ENCODE results near the gene B4GALT2. TPM values are rescaled to one million over a fixed set of nuclear protein-coding genes. Genes with fewer than 3 reads are reported as not detected.

Gene B4GALT2
- total RNA-seq, 1 donor from 2014 or later, result 56.6 TPM

- H3K36me3 Mint-ChIP-seq (ENCODE audit: low read depth, unreplicated experiment), result peaks cover 16% of the 10 kb centered on the region
- Histone ChIP-seq H2AFZ (ENCODE audit: low read depth, low read length) (peak overlapping the region; percentile 94), H3K79me2 (ENCODE audit: insufficient read depth, low read length) (peaks cover 63% of the 10 kb centered on the region), H3K9ac (ENCODE audit: low read length) (peak overlapping the region; percentile 90), H3K4me1 (ENCODE audit: insufficient read depth, low read length) (peaks cover 45% of the 10 kb centered on the region), H3K4me3 (ENCODE audit: insufficient read depth, low read depth, low read length) (peak overlapping the region; percentile 80), H3K4me2 (ENCODE audit: low read length) (peak overlapping the region; percentile 97), H4K20me1 (ENCODE audit: insufficient read depth, low read length) (peaks cover 41% of the 10 kb centered on the region), H3K9me3 (ENCODE audit: insufficient read depth, low read depth, low read length) (no peaks in the 10 kb centered on the region), H3K36me3 (ENCODE audit: insufficient read depth, low read length) (peaks cover 22% of the 10 kb centered on the region), H3K27ac (ENCODE audit: low read depth, low read length) (peak overlapping the region; percentile 79), H3K27me3 (ENCODE audit: insufficient read depth, low read length) (no peaks in the 10 kb centered on the region)
- FAIRE-seq (no peak), DNase-seq (ENCODE audit: low read depth) (no peak)
- H3K9me3 Mint-ChIP-seq (ENCODE audit: unreplicated experiment), result no peaks in the 10 kb centered on the region
- H3K27ac Mint-ChIP-seq (ENCODE audit: unreplicated experiment), result peak overlapping the region; percentile 81
- H3K27me3 Mint-ChIP-seq (ENCODE audit: low read depth, unreplicated experiment), result no peaks in the 10 kb centered on the region
- no peak for TF ChIP-seq EZH2 (IDR thresholded peaks at IDR 0.05; ENCODE audit: insufficient read depth, low read length)
- no peak for TF ChIP-seq CTCF (IDR thresholded peaks at IDR 0.05; ENCODE audit: insufficient read depth, low read depth, low read length)
- H3K4me1 Mint-ChIP-seq (ENCODE audit: low read depth, unreplicated experiment), result peaks cover 34% of the 10 kb centered on the region
- H3K4me3 Mint-ChIP-seq (ENCODE audit: unreplicated experiment), result peak overlapping the region; percentile 88
Observed at GRCh38 chr1:43975249-43975961, 3.6 kb upstream of the B4GALT2 start.

- no peak for DNase-seq (ENCODE audit: low read depth)
- no peak overlapping the region for H2AFZ ChIP-seq (ENCODE audit: low read depth, low read length)
- Mint-ChIP-seq H3K9me3 (ENCODE audit: unreplicated experiment) (no peaks in the 10 kb centered on the region), H3K27ac (ENCODE audit: unreplicated experiment) (peak overlapping the region; percentile 81), H3K27me3 (ENCODE audit: low read depth, unreplicated experiment) (no peaks in the 10 kb centered on the region), H3K4me1 (ENCODE audit: low read depth, unreplicated experiment) (peaks cover 34% of the 10 kb centered on the region), H3K36me3 (ENCODE audit: low read depth, unreplicated experiment) (peaks cover 19% of the 10 kb centered on the region), H3K4me3 (ENCODE audit: unreplicated experiment) (peak overlapping the region; percentile 88)
- peaks cover 22% of the 10 kb centered on the region for H3K36me3 ChIP-seq (ENCODE audit: insufficient read depth, low read length)
- peak overlapping the region; percentile 80 for H3K4me3 ChIP-seq (ENCODE audit: insufficient read depth, low read depth, low read length)
- no peaks in the 10 kb centered on the region for H3K27me3 ChIP-seq (ENCODE audit: insufficient read depth, low read length)
- H3K9ac ChIP-seq (ENCODE audit: low read length), result peak overlapping the region; percentile 90
- TF ChIP-seq EZH2 (IDR thresholded peaks at IDR 0.05; ENCODE audit: insufficient read depth, low read length) (no peak), CTCF (IDR thresholded peaks at IDR 0.05; ENCODE audit: insufficient read depth, low read depth, low read length) (no peak)
- H3K27ac ChIP-seq (ENCODE audit: low read depth, low read length), result peak overlapping the region; percentile 79
- H3K4me1 ChIP-seq (ENCODE audit: insufficient read depth, low read length), result peaks cover 45% of the 10 kb centered on the region
- H3K4me2 ChIP-seq (ENCODE audit: low read length), result peak overlapping the region; percentile 97
- peaks cover 63% of the 10 kb centered on the region for H3K79me2 ChIP-seq (ENCODE audit: insufficient read depth, low read length)
- FAIRE-seq, result no peak
- peaks cover 45% of the 10 kb centered on the region for H4K20me1 ChIP-seq (ENCODE audit: insufficient read depth, low read length)
- no peaks in the 10 kb centered on the region for H3K9me3 ChIP-seq (ENCODE audit: insufficient read depth, low read depth, low read length)
Observed at GRCh38 chr1:43976045-43976444, 3.0 kb upstream of the B4GALT2 start.

GRCh38 chr1:43976890-43977289, 2.1 kb upstream of the B4GALT2 start:
- no peak overlapping the region for H3K27ac ChIP-seq (ENCODE audit: low read depth, low read length)
- H3K27ac Mint-ChIP-seq (ENCODE audit: unreplicated experiment), result peak overlapping the region; percentile 76

More at GRCh38 chr1:43976890-43977289, 2.1 kb upstream of the B4GALT2 start:
- no peaks in the 10 kb centered on the region for H3K9me3 ChIP-seq (ENCODE audit: insufficient read depth, low read depth, low read length)
- H3K36me3 ChIP-seq (ENCODE audit: insufficient read depth, low read length), result peaks cover 24% of the 10 kb centered on the region
- Mint-ChIP-seq H3K27me3 (ENCODE audit: low read depth, unreplicated experiment) (no peaks in the 10 kb centered on the region), H3K4me1 (ENCODE audit: low read depth, unreplicated experiment) (peaks cover 34% of the 10 kb centered on the region), H3K9me3 (ENCODE audit: unreplicated experiment) (no peaks in the 10 kb centered on the region), H3K4me3 (ENCODE audit: unreplicated experiment) (peak overlapping the region; percentile 88), H3K36me3 (ENCODE audit: low read depth, unreplicated experiment) (peaks cover 21% of the 10 kb centered on the region)
- H3K4me2 ChIP-seq (ENCODE audit: low read length), result peak overlapping the region; percentile 97
- no peak for FAIRE-seq
- H3K9ac ChIP-seq (ENCODE audit: low read length), result no peak overlapping the region
- H2AFZ ChIP-seq (ENCODE audit: low read depth, low read length), result no peak overlapping the region
- H3K4me1 ChIP-seq (ENCODE audit: insufficient read depth, low read length), result peaks cover 45% of the 10 kb centered on the region
- peaks cover 65% of the 10 kb centered on the region for H3K79me2 ChIP-seq (ENCODE audit: insufficient read depth, low read length)
- no peaks in the 10 kb centered on the region for H3K27me3 ChIP-seq (ENCODE audit: insufficient read depth, low read length)
- no peak overlapping the region for H3K4me3 ChIP-seq (ENCODE audit: insufficient read depth, low read depth, low read length)
- TF ChIP-seq CTCF (IDR thresholded peaks at IDR 0.05; ENCODE audit: insufficient read depth, low read depth, low read length), result no peak
- no peak for TF ChIP-seq EZH2 (IDR thresholded peaks at IDR 0.05; ENCODE audit: insufficient read depth, low read length)
- no peak for DNase-seq (ENCODE audit: low read depth)
- peaks cover 49% of the 10 kb centered on the region for H4K20me1 ChIP-seq (ENCODE audit: insufficient read depth, low read length)
